Measurements from ENCODE around the gene HOXC11.

Gene HOXC11

GRCh38 chr12:53941750-53942149, 31.2 kb upstream of the HOXC11 start:
- in situ Hi-C loops (cut with HindIII; ENCODE audit: low sequenced_read_pairs) = loop anchor here (5.0 kb wide), 1 partner anchor 41 kb away; no protein-coding TSS in a partner anchor

- in situ Hi-C loops (cut with HindIII; ENCODE audit: low sequenced_read_pairs) = loop anchor here (5.0 kb wide), 1 partner anchor 40 kb away; no protein-coding TSS in a partner anchor
These were observed 30.4 kb upstream of the HOXC11 start for GRCh38 chr12:53942467-53942997.

GRCh38 chr12:53944209-53944608, 28.7 kb upstream of the HOXC11 start:
- in situ Hi-C loops (cut with HindIII; ENCODE audit: low sequenced_read_pairs) = loop anchor here (5.0 kb wide), 1 partner anchor 38 kb away; no protein-coding TSS in a partner anchor

GRCh38 chr12:53944907-53945847, 27.7 kb upstream of the HOXC11 start:
- in situ Hi-C loops (cut with HindIII; ENCODE audit: low sequenced_read_pairs) = loop anchor here (5.0 kb wide), 1 partner anchor 37 kb away; no protein-coding TSS in a partner anchor

GRCh38 chr12:53947743-53948142, 25.2 kb upstream of the HOXC11 start:
- in situ Hi-C loops (cut with HindIII; ENCODE audit: low sequenced_read_pairs) = no loop called here

GRCh38 chr12:53948650-53949593, 24.0 kb upstream of the HOXC11 start:
- in situ Hi-C loops (cut with HindIII; ENCODE audit: low sequenced_read_pairs) = no loop called here

GRCh38 chr12:53949631-53950436, 23.1 kb upstream of the HOXC11 start:
- in situ Hi-C loops (cut with HindIII; ENCODE audit: low sequenced_read_pairs) = no loop called here

GRCh38 chr12:53950437-53950773, 22.5 kb upstream of the HOXC11 start:
- in situ Hi-C loops (cut with HindIII; ENCODE audit: low sequenced_read_pairs) = no loop called here

- in situ Hi-C loops (cut with HindIII; ENCODE audit: low sequenced_read_pairs) = no loop called here
These were observed 21.9 kb upstream of the HOXC11 start for GRCh38 chr12:53950789-53951576.

GRCh38 chr12:53951577-53952334, 21.2 kb upstream of the HOXC11 start:
- in situ Hi-C loops (cut with HindIII; ENCODE audit: low sequenced_read_pairs) = no loop called here

GRCh38 chr12:53952335-53952694, 20.6 kb upstream of the HOXC11 start:
- in situ Hi-C loops (cut with HindIII; ENCODE audit: low sequenced_read_pairs) = no loop called here

- in situ Hi-C loops (cut with HindIII; ENCODE audit: low sequenced_read_pairs) = no loop called here
These were observed 19.8 kb upstream of the HOXC11 start for GRCh38 chr12:53952871-53953734.

GRCh38 chr12:53953831-53954693, 18.9 kb upstream of the HOXC11 start:
- in situ Hi-C loops (cut with HindIII; ENCODE audit: low sequenced_read_pairs) = no loop called here

- in situ Hi-C loops (cut with HindIII; ENCODE audit: low sequenced_read_pairs) = no loop called here
These were observed 18.3 kb upstream of the HOXC11 start, which contains the start of gene HOXC12 for GRCh38 chr12:53954694-53955035. TSS of gene HOXC12 (plus strand) at chr12:53954903. CDS start at chr12:53954930, 27 bp downstream.

GRCh38 chr12:53955036-53955775, 17.7 kb upstream of the HOXC11 start:
- in situ Hi-C loops (cut with HindIII; ENCODE audit: low sequenced_read_pairs) = no loop called here

- in situ Hi-C loops (cut with HindIII; ENCODE audit: low sequenced_read_pairs) = no loop called here
These were observed 17.1 kb upstream of the HOXC11 start for GRCh38 chr12:53955776-53956250.

Measured in endothelial cell of hepatic sinusoid (primary cell).